NCI-H146 treated with DMSO at 0.1 percent for 48 hours (cell line): ENCODE data around the gene ATF1.

Source experiments
- DNase-seq: peaks from one replicate; lab custom pipeline; 2025; ENCODE audit not compliant: unreplicated experiment; lab: John Stamatoyannopoulos, UW

The ATF1 gene

GRCh38 chr12:50763639-50764285 lies at the start of gene ATF1:
ATF1 (plus strand) TSS chr12:50764101; CDS start chr12:50780146, 16,045 bp downstream.
- peak; percentile 92 for DNase-seq

GRCh38 chr12:50715174-50715573 lies 48.7 kb upstream of the ATF1 start:
- no peak for DNase-seq

GRCh38 chr12:50718760-50719159 lies 45.1 kb upstream of the ATF1 start:
- no peak for DNase-seq

DNA sequence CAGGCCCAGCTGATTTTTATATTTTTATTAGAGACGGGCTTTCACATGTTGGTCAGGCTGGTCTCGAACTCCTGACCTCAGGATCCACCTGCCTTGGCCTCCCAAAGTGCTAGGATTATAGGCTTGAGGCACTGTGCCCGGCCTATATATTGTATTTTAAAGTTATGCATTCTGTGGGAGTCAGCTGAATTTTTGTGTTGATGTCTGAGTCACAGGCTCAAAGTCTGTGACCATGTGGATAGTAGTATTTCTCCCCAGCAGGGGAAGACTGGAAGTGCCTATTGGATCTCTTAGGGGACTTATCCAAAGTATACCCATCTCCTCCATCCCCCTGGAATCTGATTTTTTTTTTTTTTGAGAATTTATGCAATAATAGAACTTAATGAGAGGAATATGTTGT lies 43.8 kb upstream of the ATF1 start:
- no peak for DNase-seq

GRCh38 chr12:50720501-50720900 lies 43.4 kb upstream of the ATF1 start:
- DNase-seq, result no peak

- no peak for DNase-seq
These were observed 40.0 kb upstream of the ATF1 start for GRCh38 chr12:50723865-50724264.

DNA sequence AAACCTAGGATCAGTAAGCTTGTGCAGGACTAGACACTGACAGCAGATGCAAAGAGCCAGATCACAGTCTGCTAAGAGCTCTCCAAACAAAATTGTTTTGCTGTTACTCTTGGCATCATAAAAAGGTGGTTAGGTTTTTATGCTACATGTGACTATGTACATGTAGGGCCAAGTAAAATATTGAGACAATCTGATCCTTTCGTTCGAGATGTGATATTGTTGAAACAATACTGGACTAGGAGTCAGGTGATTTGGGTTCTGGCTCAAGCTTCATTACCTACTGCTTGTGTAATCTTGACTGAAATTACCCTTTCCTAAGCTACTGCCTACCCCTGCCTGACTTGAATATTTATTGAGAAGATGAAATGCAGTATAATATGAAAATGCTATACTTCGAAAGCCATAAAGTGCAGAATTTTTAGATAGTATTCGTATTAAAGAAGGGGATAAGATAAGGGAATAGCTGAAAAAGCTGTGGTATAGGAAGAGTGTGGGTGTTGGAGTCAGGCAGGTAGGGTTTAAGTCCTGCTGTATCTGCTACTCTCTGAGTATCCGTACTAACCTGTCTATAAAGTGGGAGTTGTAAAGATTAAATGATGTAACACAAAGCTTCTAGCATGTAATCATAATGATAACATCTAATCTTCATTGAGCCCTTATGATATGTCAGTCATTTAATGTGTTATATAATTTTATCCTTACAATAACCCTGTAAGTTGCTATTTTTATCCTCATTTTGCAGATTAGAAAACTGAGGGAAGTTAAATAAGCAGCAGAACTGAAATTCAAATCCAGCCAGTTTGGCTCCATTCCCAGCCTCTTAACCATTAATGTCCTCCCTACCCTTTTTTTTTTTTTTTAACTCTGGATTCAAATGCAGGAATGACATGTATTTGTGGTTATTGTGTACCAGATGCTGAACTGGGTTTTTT lies 38.6 kb upstream of the ATF1 start:
- no peak for DNase-seq

- no peak for DNase-seq
These were observed 36.4 kb upstream of the ATF1 start for GRCh38 chr12:50727466-50727865.

GRCh38 chr12:50728417-50728816 lies 35.5 kb upstream of the ATF1 start:
- DNase-seq, result no peak

DNA sequence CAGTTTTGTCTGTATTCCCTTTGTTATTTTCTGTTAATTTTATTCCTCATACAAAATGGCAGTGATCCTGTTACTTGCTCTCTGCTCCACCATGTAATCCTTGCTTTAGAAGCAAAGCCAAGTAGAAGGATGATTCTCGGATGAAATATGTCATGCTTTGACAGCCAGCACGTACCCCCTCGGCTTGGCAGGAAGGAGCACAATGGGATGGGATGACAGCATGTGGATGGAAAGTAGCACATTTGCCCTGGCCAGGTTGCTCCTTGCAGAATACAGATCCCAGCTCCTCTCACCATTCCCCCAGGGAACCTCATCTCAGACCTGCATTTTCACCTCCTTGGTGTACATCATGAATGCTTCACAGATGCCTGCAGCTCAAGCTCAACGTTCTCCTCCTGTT lies 35.1 kb upstream of the ATF1 start:
- no peak for DNase-seq

DNA sequence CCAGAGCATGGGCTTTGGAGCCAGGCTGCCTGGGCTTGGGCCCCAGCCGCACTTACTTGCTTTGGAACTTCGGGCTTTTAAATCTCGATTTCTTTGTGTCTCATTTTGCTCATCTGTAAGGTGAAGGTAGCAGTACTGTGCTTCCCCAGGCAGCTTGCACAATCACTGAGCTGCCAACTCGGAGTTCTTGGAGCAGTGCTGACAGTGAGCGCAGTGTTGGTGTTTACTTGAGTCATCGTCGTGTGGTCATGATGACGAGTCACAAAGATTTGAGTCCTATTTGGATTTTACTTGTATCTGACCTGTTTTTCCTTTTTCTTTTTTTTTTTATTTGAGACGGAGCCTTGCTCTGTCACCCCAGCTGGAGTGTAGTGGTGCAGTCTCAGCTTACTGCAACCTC lies 31.3 kb upstream of the ATF1 start:
- no peak for DNase-seq

- no peak for DNase-seq
These were observed 30.2 kb upstream of the ATF1 start for GRCh38 chr12:50733706-50734105.

DNA sequence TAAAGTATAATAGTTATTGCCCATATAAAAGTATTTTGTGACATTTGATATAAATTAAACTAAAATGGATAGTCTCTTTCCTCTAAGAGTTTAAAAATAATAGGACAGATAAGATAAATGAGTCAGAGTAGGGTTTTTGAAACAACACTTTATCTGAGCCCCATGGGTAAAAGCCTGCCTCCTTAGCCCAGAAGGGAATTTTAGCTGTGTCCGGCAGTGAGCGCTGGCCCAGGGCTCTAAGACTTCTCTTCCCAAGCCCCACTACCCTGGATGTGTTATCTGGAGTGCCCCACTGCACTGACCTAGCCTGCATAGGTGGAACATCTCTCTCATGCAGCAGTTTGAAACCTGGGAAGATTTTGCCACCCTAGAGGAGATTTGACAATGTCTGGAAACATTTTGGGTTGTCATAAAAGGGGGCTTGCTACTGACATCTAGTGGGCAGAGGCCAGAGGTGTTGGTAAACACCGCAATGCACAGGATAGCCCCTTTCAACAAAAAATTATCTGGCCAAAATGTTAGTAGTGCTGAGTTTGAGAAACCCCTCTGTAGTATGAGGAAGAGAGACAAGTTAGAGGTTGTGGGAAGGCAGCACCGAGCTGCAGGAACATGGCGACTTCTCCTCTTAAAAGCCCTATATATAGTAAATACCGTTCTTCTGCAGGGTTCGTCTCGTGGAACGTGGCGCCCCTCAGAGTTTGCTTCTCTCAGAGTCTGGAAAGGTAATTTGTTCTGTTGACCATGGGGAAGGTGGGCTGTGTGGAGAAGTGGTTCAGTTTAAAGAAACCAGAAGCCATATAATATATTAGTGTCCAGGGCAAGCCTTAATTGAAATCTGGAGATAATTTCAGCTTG lies 29.3 kb upstream of the ATF1 start:
- DNase-seq, result no peak

DNA sequence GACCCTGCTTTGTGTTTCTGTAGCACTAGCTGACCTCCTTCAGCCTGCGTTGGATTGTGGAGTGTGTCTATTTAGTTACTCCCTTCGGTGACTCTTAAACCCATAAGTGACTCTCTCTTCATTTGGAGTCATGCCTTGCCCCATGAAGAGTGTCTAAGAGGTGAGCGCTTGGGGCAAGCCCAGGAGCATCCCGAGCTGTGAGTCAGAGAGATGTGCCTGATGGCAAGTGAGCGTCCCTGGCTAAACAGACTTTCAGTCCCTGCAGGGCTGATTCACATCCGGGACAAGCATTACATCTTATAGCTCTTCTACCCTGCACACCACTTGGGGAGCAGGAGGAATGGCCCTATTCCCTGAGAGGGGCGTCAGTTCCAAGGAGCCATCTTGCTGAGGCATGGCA lies 24.3 kb upstream of the ATF1 start:
- no peak for DNase-seq

GRCh38 chr12:50740307-50740706 lies 23.6 kb upstream of the ATF1 start:
- no peak for DNase-seq

DNA sequence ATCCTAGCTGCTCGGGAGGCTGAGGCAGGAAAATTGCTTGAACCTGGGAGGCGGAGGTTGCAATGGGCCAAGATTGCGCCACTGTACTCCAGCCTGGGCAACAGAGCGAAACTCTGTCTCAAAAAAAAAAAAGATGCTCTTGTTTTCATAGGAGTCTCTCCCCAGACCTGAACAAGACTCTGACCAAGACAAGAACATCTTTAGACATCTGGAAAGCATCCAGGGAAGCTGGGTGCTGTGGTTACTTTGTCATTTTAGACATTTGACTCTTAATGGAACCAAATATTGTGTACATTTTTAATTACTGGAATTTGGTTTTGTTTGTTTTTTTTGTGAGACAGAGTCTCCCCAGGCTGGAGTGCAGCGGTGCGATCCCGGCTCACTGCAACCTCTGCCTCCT lies 21.1 kb upstream of the ATF1 start:
- no peak for DNase-seq

DNA sequence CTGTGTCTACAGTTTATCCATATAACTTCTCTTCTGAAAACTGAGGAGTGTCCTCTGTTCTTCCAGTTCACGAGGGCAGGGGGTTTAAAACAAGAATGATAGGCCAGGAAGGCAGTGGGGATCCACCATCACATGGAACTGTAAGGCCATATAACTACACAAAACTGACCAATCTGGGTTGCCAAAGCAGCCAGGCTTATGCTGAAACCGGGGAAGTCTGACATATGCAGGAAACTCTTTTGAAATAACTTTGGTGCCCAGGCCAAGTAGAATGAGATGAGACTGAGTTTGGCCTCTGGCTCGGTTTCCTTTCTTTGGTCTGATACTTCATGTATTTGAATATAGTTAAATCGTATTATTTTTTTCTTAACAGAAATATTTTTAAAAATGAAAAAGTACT lies 18.0 kb upstream of the ATF1 start:
- DNase-seq, result no peak

DNA sequence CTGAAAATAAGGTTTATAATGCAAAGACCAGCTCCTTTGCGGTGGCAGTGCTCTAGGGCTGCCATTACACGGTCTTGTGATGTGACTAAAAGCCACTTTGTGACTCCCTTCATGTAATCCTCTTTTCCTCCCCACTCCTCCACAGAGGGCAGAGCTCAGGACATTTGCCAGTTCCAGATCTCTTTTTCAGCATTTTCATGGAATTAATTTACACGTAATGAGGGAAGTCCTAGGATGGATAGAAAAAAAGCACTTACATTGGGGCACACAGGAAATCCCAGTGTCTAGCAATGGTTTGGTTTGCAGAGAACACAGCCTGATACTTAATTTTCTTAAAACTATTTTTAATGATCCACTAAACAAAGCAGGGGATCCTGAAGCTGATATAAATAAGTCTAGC lies 17.5 kb upstream of the ATF1 start:
- no peak for DNase-seq

- DNase-seq, result no peak
These were observed 16.1 kb upstream of the ATF1 start for GRCh38 chr12:50747817-50748216.

GRCh38 chr12:50749459-50749882 lies 14.4 kb upstream of the ATF1 start:
- DNase-seq, result no peak

DNA sequence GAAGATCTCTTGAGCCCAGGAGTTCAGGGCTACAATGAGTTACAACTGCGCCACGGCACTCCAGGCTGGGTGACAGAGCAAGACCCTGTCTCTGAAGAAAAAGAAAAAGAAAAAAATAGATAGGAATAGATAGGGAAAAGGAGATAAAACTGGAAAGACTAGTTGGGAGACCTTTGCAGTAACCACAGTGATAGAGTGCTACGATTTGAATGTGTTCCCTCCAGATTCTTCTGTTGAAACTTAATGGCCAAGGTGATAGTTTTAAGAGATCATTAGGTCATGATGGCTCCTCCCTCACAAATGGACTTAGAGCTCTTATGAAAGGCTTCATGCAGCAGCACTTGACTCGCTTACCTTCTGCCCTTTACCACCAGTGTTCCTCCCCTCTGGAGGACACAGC lies 13.5 kb upstream of the ATF1 start:
- DNase-seq, result no peak
